ENCODE results near the gene PDSS2.
"Not testable (repeated sequence)": the region's sequence is repeated elsewhere in the genome, so short reads cannot be mapped to it uniquely, and the experiment has no call there.

The PDSS2 gene

GRCh38 chr6:107304421-107305025 lies 154.8 kb downstream of the PDSS2 start:
- peak; percentile 93 for DNase-seq (ENCODE audit: low read depth)
- TF ChIP-seq CTCF (IDR thresholded peaks at IDR 0.05; ENCODE audit: insufficient read depth, low read depth, low read length, missing control alignments), result no peak
- no peak overlapping the region for H3K4me3 ChIP-seq (ENCODE audit: low read length)

GRCh38 chr6:107293350-107293749 lies 166.0 kb downstream of the PDSS2 start:
- no peak for DNase-seq (ENCODE audit: low read depth)
- no peak for TF ChIP-seq CTCF (IDR thresholded peaks at IDR 0.05; ENCODE audit: insufficient read depth, low read depth, low read length, missing control alignments)
- no peak overlapping the region for H3K4me3 ChIP-seq (ENCODE audit: low read length)

GRCh38 chr6:107292715-107293271 lies 166.6 kb downstream of the PDSS2 start:
- no peak for DNase-seq (ENCODE audit: low read depth)
- no peak overlapping the region for H3K4me3 ChIP-seq (ENCODE audit: low read length)
- TF ChIP-seq CTCF (IDR thresholded peaks at IDR 0.05; ENCODE audit: insufficient read depth, low read depth, low read length, missing control alignments), result no peak

GRCh38 chr6:107290491-107290890 lies 168.9 kb downstream of the PDSS2 start:
- DNase-seq (ENCODE audit: low read depth), result no peak
- no peak overlapping the region for H3K4me3 ChIP-seq (ENCODE audit: low read length)
- no peak for TF ChIP-seq CTCF (IDR thresholded peaks at IDR 0.05; ENCODE audit: insufficient read depth, low read depth, low read length, missing control alignments)

GRCh38 chr6:107289258-107289657 lies 170.1 kb downstream of the PDSS2 start:
- H3K4me3 ChIP-seq (ENCODE audit: low read length); DNase-seq (ENCODE audit: low read depth): not testable (repeated sequence)

- not testable (repeated sequence) for DNase-seq (ENCODE audit: low read depth); H3K4me3 ChIP-seq (ENCODE audit: low read length)
Measured at GRCh38 chr6:107285683-107286082, 173.7 kb downstream of the PDSS2 start.

- H3K4me3 ChIP-seq (ENCODE audit: low read length), result no peak overlapping the region
- no peak for TF ChIP-seq CTCF (IDR thresholded peaks at IDR 0.05; ENCODE audit: insufficient read depth, low read depth, low read length, missing control alignments)
- no peak for DNase-seq (ENCODE audit: low read depth)
Measured at GRCh38 chr6:107284805-107285204, 174.6 kb downstream of the PDSS2 start.

GRCh38 chr6:107280791-107281190 lies 178.6 kb downstream of the PDSS2 start:
- no peak for TF ChIP-seq CTCF (IDR thresholded peaks at IDR 0.05; ENCODE audit: insufficient read depth, low read depth, low read length, missing control alignments)
- DNase-seq (ENCODE audit: low read depth), result no peak
- H3K4me3 ChIP-seq (ENCODE audit: low read length), result no peak overlapping the region

GRCh38 chr6:107280001-107280400 lies 179.4 kb downstream of the PDSS2 start:
- H3K4me3 ChIP-seq (ENCODE audit: low read length); DNase-seq (ENCODE audit: low read depth): not testable (repeated sequence)

All from epithelial cell of esophagus (primary cell).